Activated T-cell treated with anti-CD3 and anti-CD28 coated beads, Interleukin-2, amount 50 U/mL, for 1 hour (primary cell): Measurements from ENCODE around the gene TMEM47.

Experiments used
- DNase-seq: peaks from one replicate; pipeline ENCODE4 v3.0.0-alpha.2; 2020

Gene TMEM47

GRCh38 chrX:34656842-34657725 is at the start of gene TMEM47:
TSS of gene TMEM47 (minus strand) at chrX:34657285. CDS start at chrX:34657029, 256 bp downstream.
- DNase-seq = no peak

DNA sequence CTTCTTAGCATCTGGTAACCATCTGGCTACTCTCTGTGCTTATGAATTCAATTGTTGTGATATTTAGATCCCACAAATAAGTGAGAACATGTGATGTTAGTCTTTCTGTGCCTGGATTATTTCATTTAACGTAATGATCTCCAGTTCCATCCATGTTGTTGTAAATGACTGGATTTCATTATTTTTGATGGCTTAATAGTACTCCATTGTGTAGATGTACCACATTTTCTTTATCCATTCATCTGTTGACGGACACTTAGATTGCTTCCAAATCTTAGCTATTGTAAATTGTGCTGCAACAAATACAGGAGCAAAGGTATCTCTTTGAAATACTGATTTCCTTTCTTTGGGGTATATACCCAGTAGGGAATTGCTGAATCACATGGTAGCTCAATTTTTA is 30.0 kb upstream of the TMEM47 start:
- DNase-seq = no peak

GRCh38 chrX:34659575-34659974 is 2.5 kb upstream of the TMEM47 start:
- DNase-seq = no peak

- DNase-seq = no peak
Measured at GRCh38 chrX:34658326-34658725, 1.2 kb upstream of the TMEM47 start.

DNA sequence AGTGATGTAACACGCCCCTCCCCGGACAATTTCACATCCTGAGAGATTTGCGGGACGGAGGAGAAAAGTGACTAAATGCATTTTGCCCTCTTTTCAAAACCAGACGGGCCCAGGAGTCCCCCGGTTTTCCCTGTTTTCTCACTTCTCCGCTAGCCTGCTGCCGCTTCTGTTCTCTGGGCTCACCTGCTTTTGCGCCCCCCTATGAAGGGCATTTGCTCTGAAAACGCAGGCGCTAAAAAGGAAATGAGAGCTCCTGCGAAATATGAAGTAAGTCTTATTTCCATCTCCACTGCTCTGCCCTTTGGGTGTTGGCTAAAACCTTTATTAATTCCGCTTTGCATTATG is 613 bp upstream of the TMEM47 start:
- no peak for DNase-seq

GRCh38 chrX:34656467-34656841 is 631 bp downstream of the TMEM47 start:
- no peak for DNase-seq

DNA sequence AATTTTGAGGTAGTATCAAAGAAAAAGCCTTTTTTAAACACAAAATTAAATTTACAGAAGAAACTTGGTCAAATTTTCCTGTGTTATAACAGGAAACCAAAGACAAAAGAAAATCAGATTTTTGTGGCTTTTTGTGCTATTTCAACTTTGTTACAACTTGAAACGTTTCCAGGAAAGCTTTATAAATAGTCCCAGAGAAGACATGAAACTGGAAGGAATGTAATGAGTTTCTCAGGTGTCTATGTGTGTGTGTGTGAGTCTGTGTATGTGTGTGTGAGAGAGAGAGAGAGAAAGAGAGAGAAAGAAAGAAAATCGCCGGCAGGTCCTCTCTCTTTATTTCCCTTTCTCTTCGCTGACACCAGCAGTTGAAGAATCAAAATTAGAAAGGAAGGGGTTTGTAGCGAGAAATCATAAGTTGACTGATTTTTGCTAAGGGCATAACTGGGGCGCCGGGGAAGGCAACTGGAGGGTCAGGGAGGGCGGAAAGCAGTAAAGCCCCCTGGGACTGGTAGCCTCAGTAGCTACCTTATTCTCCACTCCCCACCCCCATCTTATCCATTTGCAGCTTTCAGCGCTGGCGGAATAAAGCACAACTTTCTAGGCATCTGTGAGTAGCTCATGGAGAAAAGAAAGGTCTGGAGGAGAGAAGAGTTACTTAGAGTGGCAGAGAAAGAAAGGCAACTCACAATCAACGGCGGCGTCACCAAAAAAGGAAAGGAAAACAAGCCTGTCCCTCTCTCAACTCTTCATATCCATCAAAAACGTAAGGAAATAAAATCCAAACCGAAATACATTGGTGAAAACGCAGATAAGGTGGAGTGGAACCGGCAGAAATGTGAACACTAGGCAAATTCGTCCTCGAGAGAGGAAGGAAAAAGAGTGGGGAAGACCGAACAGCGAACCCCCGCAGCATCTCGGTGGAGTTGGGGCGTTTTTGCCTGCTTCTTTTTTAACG is 1.3 kb downstream of the TMEM47 start:
- DNase-seq = no peak

DNA sequence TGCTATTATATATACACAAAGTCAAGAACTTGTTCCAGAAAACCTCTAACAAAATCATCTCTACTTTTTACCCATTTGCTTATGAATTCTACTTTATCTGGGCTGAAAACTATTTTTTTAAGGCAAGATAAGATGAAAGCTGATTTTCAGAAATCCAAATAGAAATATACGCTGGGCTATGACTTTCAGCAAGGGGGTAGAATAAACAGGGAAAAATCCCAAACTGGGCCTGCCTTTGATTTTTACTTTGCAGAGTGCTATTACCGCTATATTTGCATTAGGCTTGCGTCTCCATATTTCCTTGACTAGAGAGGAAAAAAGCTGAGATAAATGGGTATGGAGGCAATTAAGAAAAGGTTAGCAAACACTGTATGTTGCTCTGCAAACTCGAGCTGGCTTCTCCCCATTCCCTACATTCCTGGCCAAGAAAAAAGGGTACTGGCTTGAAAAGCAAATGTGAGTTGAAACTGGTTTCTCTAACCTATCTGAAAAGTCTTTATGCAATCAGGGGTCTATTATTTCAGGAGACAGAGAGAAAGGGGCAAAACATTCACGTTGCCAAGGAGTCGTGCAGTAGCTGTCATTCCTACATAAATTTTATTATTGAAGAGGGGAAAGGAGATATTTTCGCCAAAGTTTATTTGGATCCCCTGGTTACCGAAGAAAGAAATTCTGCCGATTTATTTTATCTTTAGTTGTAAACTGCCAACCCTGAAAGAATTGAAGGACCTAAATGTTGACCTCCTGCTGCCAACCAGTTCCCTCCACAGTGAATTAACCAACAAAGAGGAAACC is 2.2 kb downstream of the TMEM47 start:
- no peak for DNase-seq

GRCh38 chrX:34653811-34654210 is 3.3 kb downstream of the TMEM47 start:
- no peak for DNase-seq

GRCh38 chrX:34642849-34643248 is 14.2 kb downstream of the TMEM47 start:
- no peak for DNase-seq

DNA sequence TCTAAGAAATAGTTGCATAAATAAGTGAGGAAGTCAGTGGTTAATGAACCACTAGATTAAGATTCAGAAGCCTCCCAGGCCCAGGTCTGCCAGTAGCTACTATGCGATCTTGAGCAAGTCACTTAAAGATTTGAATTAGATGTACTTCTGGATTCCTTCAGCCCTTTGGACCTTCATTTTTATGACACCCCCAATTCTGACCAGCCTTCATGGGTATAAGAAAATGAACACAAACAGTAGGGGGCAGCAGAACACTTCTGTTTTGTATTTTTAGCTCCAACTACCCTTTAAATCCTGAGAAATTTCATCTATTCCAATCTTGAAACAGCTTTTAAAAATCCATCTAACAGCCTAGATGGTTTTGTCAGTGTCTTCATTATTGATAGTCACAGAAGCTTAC is 19.0 kb downstream of the TMEM47 start:
- DNase-seq = no peak

- DNase-seq = no peak
Measured at GRCh38 chrX:34634349-34634748, 22.7 kb downstream of the TMEM47 start.

- DNase-seq = no peak
Measured at GRCh38 chrX:34632384-34632783, 24.7 kb downstream of the TMEM47 start.

GRCh38 chrX:34631479-34632220 is 25.4 kb downstream of the TMEM47 start:
- DNase-seq = no peak

DNA sequence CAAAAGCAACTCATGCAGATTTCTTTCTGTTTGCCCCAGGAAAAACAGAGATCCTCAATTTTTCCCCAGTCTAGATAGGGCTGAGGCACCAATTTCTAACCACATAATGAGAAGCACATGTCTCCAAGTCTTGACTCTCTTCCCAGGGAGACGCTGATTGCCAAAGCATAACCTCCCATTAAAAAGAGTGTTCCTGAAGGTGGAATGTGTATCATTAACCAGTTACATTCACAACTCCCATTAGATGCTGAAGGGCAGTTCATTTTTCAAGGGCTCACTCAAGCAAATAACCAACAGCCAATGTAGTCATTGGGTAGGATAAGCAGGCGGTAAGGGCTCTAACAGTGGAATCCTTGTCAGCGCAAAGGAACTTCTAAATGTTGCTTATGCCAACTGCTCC is 27.5 kb downstream of the TMEM47 start:
- no peak for DNase-seq

DNA sequence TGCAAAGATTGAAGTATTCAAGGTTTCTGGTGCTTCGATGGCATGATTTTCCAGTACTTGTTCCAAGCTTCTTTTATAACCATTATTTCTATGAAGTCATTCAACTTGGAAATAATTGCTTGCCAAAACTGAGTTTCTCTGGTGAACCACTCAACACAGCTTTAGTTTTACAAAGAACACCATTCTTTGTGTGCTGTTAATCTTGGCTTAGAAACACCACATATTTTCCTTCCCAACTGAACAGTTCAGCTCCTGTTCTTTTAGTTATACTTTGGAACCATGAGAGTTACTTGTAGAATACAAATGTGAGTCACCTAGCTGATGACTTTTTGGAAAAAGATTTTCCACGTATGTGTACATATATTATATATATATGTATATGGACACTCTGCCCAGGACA is 32.7 kb downstream of the TMEM47 start:
- no peak for DNase-seq

- no peak for DNase-seq
Measured at GRCh38 chrX:34619920-34620319, 37.2 kb downstream of the TMEM47 start.

- DNase-seq = no peak
Measured at GRCh38 chrX:34612036-34612435, 45.0 kb downstream of the TMEM47 start.

GRCh38 chrX:34598362-34598761 is 58.7 kb downstream of the TMEM47 start:
- no peak for DNase-seq

- no peak for DNase-seq
Measured at GRCh38 chrX:34586936-34587335, 70.1 kb downstream of the TMEM47 start.

- DNase-seq = no peak
Measured at GRCh38 chrX:34586346-34586911, 70.7 kb downstream of the TMEM47 start.

DNA sequence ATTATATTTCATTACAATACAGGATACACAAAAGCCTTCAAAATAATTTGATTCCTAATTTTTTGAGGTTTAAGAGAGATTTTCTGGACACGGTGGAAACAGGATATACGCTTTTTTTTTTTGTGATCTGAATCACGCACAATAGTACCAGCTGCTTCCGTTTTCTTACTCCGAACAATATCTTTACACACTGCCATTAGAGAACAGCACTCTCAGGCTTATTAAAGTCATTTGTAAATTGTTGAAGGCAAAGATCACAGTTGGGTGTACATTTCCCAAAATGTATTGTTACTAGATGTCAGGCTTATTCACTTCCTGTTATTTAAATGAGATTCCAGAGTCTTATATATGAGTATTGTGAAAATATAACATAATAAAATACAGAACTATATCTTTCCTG is 71.5 kb downstream of the TMEM47 start:
- no peak for DNase-seq
